Measurements from ENCODE around the gene IFT122.
"Not testable (repeated sequence)": the region's sequence is repeated elsewhere in the genome, so short reads cannot be mapped to it uniquely, and the experiment has no call there.

IFT122 gene

GRCh38 chr3:129497876-129498275 is 57.9 kb downstream of the IFT122 start:
- H3K4me1 Mint-ChIP-seq, H3K27me3 Mint-ChIP-seq, H3K36me3 Mint-ChIP-seq, H3K27ac Mint-ChIP-seq, CTCF ChIA-PET, H3K4me3 Mint-ChIP-seq, DNase-seq, H3K9me3 Mint-ChIP-seq: not testable (repeated sequence)

- H3K27me3 Mint-ChIP-seq, H3K27ac Mint-ChIP-seq, H3K9me3 Mint-ChIP-seq, H3K4me3 Mint-ChIP-seq, CTCF ChIA-PET, DNase-seq, H3K4me1 Mint-ChIP-seq, H3K36me3 Mint-ChIP-seq: not testable (repeated sequence)
Observed at GRCh38 chr3:129498603-129499488, 58.8 kb downstream of the IFT122 start.

GRCh38 chr3:129499604-129500333 is 59.7 kb downstream of the IFT122 start:
- CTCF ChIA-PET, result interaction anchor here (1.5 kb wide), 1 partner anchor 9 kb away, joined by 5 read pairs; no protein-coding TSS in a partner anchor
- not testable (repeated sequence) for H3K36me3 Mint-ChIP-seq

GRCh38 chr3:129500334-129500658 is 60.3 kb downstream of the IFT122 start:
- CTCF ChIA-PET, result interaction anchor here (1.5 kb wide), 1 partner anchor 10 kb away, joined by 5 read pairs; no protein-coding TSS in a partner anchor

More at GRCh38 chr3:129499604-129500333, 59.7 kb downstream of the IFT122 start:
- not testable (repeated sequence) for H3K9me3 Mint-ChIP-seq, H3K4me1 Mint-ChIP-seq, H3K27ac Mint-ChIP-seq, H3K27me3 Mint-ChIP-seq, H3K4me3 Mint-ChIP-seq, DNase-seq

GRCh38 chr3:129501630-129502029 is 61.6 kb downstream of the IFT122 start:
- no peak overlapping the region for H3K27ac Mint-ChIP-seq
- H3K9me3 Mint-ChIP-seq, result no peaks in the 10 kb centered on the region
- no peaks in the 10 kb centered on the region for H3K36me3 Mint-ChIP-seq
- no peak for DNase-seq
- H3K27me3 Mint-ChIP-seq, result no peaks in the 10 kb centered on the region
- no peaks in the 10 kb centered on the region for H3K4me1 Mint-ChIP-seq
- CTCF ChIA-PET, result interaction anchor here (0.9 to 1.3 kb wide), 2 partner anchors 12 to 16 kb away, joined by 3 read pairs; no protein-coding TSS in a partner anchor
- no peak overlapping the region for H3K4me3 Mint-ChIP-seq

More at GRCh38 chr3:129500334-129500658, 60.3 kb downstream of the IFT122 start:
- Mint-ChIP-seq H3K4me3 (no peak overlapping the region), H3K27ac (no peak overlapping the region), H3K4me1 (no peaks in the 10 kb centered on the region), H3K36me3 (no peaks in the 10 kb centered on the region), H3K9me3 (no peaks in the 10 kb centered on the region), H3K27me3 (no peaks in the 10 kb centered on the region)
- DNase-seq, result no peak

GRCh38 chr3:129502641-129503408 is 62.8 kb downstream of the IFT122 start:
- H3K27ac Mint-ChIP-seq, result no peak overlapping the region
- H3K36me3 Mint-ChIP-seq, result no peaks in the 10 kb centered on the region
- CTCF ChIA-PET, result interaction anchor here (0.9 to 1.3 kb wide), 2 partner anchors 13 to 17 kb away, joined by 3 read pairs; no protein-coding TSS in a partner anchor
- no peaks in the 10 kb centered on the region for H3K27me3 Mint-ChIP-seq
- no peak for DNase-seq
- H3K4me1 Mint-ChIP-seq, result no peaks in the 10 kb centered on the region
- no peak overlapping the region for H3K4me3 Mint-ChIP-seq
- no peaks in the 10 kb centered on the region for H3K9me3 Mint-ChIP-seq

- Mint-ChIP-seq H3K27ac (no peak overlapping the region), H3K9me3 (no peaks in the 10 kb centered on the region)
- CTCF ChIA-PET, result interaction anchor here (1.8 kb wide), 1 partner anchor 13 kb away, joined by 5 read pairs; no protein-coding TSS in a partner anchor
Observed at GRCh38 chr3:129503471-129504291, 63.7 kb downstream of the IFT122 start.

GRCh38 chr3:129504471-129505100 is 64.6 kb downstream of the IFT122 start:
- Mint-ChIP-seq H3K4me1 (no peaks in the 10 kb centered on the region), H3K9me3 (no peaks in the 10 kb centered on the region), H3K27ac (no peak overlapping the region), H3K4me3 (no peak overlapping the region), H3K36me3 (no peaks in the 10 kb centered on the region), H3K27me3 (no peaks in the 10 kb centered on the region)
- no peak for DNase-seq
- CTCF ChIA-PET, result interaction anchor here (1.8 kb wide), 1 partner anchor 14 kb away, joined by 5 read pairs; no protein-coding TSS in a partner anchor

More at GRCh38 chr3:129503471-129504291, 63.7 kb downstream of the IFT122 start:
- Mint-ChIP-seq H3K36me3 (no peaks in the 10 kb centered on the region), H3K4me1 (no peaks in the 10 kb centered on the region), H3K27me3 (no peaks in the 10 kb centered on the region), H3K4me3 (no peak overlapping the region)
- DNase-seq, result no peak

GRCh38 chr3:129505341-129505740 is 65.3 kb downstream of the IFT122 start:
- H3K36me3 Mint-ChIP-seq, result no peaks in the 10 kb centered on the region
- no peaks in the 10 kb centered on the region for H3K9me3 Mint-ChIP-seq

GRCh38 chr3:129506231-129506742 is 66.3 kb downstream of the IFT122 start:
- CTCF ChIA-PET, result no interaction called here
- Mint-ChIP-seq H3K4me1 (peaks cover 2% of the 10 kb centered on the region), H3K4me3 (no peak overlapping the region), H3K27me3 (no peaks in the 10 kb centered on the region), H3K9me3 (no peaks in the 10 kb centered on the region), H3K27ac (no peak overlapping the region), H3K36me3 (no peaks in the 10 kb centered on the region)
- no peak for DNase-seq

More at GRCh38 chr3:129505341-129505740, 65.3 kb downstream of the IFT122 start:
- CTCF ChIA-PET, result no interaction called here
- H3K4me1 Mint-ChIP-seq, result no peaks in the 10 kb centered on the region
- no peak overlapping the region for H3K4me3 Mint-ChIP-seq
- H3K27me3 Mint-ChIP-seq, result no peaks in the 10 kb centered on the region
- no peak for DNase-seq
- no peak overlapping the region for H3K27ac Mint-ChIP-seq

GRCh38 chr3:129507181-129507831 is 67.3 kb downstream of the IFT122 start:
- no peaks in the 10 kb centered on the region for H3K36me3 Mint-ChIP-seq
- no peak overlapping the region for H3K4me3 Mint-ChIP-seq
- DNase-seq, result no peak
- no peaks in the 10 kb centered on the region for H3K9me3 Mint-ChIP-seq
- no peak overlapping the region for H3K27ac Mint-ChIP-seq
- CTCF ChIA-PET, result no interaction called here
- H3K27me3 Mint-ChIP-seq, result no peaks in the 10 kb centered on the region
- peaks cover 2% of the 10 kb centered on the region for H3K4me1 Mint-ChIP-seq

- Mint-ChIP-seq H3K9me3 (no peaks in the 10 kb centered on the region), H3K27ac (no peak overlapping the region)
- CTCF ChIA-PET, result interaction anchor here (0.7 kb wide), 1 partner anchor 23 kb away, joined by 3 read pairs; no protein-coding TSS in a partner anchor
Observed at GRCh38 chr3:129512595-129512994, 72.6 kb downstream of the IFT122 start.

More at GRCh38 chr3:129512595-129512994, 72.6 kb downstream of the IFT122 start:
- Mint-ChIP-seq H3K4me1 (peaks cover 2% of the 10 kb centered on the region), H3K4me3 (no peak overlapping the region), H3K27me3 (no peaks in the 10 kb centered on the region), H3K36me3 (peaks cover 3% of the 10 kb centered on the region)
- DNase-seq, result no peak

Measured in activated naive CD4-positive, alpha-beta T cell treated with anti-CD3 and anti-CD28 coated beads, Interleukin-2, amount 10 ng/mL, durations not matched to agents 7 days and 5 days (primary cell).